Measurements from ENCODE around the gene HDAC4.

Gene HDAC4

DNA sequence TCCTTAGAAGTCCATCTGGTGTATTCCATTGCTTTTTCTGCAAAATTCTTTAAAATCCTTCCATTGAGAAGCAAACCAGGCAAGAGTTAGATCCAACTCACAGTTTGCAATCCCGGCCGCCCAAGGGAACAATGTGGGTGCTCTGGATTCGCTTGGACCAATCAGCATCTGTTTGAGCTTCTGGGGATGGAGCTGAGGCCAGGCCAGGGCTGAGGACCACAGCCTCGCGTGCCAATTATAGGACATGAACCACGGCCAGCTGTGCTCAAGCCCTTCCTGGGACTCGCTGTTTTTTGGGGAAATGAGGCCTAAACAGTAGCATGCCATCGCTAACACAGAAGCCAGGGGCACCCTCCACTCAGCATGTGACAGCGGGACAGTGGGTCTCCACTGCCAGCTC lies 270.8 kb downstream of the HDAC4 start:
- Histone ChIP-seq H3K9ac (ENCODE audit: low read depth, low read length, poor library complexity, severe bottlenecking) (no peak overlapping the region), H3K27me3 (ENCODE audit: insufficient read depth, low read length, poor library complexity, severe bottlenecking) (no peaks in the 10 kb centered on the region), H3K9me3 (ENCODE audit: insufficient read depth, low read depth, low read length) (no peaks in the 10 kb centered on the region), H3K4me1 (ENCODE audit: insufficient read depth, low read length, poor library complexity, severe bottlenecking) (no peaks in the 10 kb centered on the region), H3K4me3 (ENCODE audit: low read length, poor library complexity, severe bottlenecking) (no peak overlapping the region), H4K20me1 (ENCODE audit: insufficient read depth, low read length, poor library complexity, severe bottlenecking) (no peaks in the 10 kb centered on the region), H3K4me2 (ENCODE audit: low read depth, low read length, poor library complexity, severe bottlenecking) (no peak overlapping the region), H3K9me2 (replicated peaks; ENCODE audit: low read depth, low read length) (no peaks in the 10 kb centered on the region), H3F3A (ENCODE audit: low read depth) (no peaks in the 10 kb centered on the region), H2AFZ (ENCODE audit: low read length) (no peak overlapping the region), H3K79me2 (ENCODE audit: insufficient read depth, low read length) (no peaks in the 10 kb centered on the region), H3K36me3 (ENCODE audit: insufficient read depth, low read length) (peaks cover 33% of the 10 kb centered on the region; the same call in 1 of the 2 replicates)
- TF ChIP-seq, protein P1, sequence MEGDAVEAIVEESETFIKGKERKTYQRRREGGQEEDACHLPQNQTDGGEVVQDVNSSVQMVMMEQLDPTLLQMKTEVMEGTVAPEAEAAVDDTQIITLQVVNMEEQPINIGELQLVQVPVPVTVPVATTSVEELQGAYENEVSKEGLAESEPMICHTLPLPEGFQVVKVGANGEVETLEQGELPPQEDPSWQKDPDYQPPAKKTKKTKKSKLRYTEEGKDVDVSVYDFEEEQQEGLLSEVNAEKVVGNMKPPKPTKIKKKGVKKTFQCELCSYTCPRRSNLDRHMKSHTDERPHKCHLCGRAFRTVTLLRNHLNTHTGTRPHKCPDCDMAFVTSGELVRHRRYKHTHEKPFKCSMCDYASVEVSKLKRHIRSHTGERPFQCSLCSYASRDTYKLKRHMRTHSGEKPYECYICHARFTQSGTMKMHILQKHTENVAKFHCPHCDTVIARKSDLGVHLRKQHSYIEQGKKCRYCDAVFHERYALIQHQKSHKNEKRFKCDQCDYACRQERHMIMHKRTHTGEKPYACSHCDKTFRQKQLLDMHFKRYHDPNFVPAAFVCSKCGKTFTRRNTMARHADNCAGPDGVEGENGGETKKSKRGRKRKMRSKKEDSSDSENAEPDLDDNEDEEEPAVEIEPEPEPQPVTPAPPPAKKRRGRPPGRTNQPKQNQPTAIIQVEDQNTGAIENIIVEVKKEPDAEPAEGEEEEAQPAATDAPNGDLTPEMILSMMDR (conservative IDR thresholded peaks at IDR 0.05; ENCODE audit: low read length) = no peak
- TF ChIP-seq EZH2phosphoT487 (IDR thresholded peaks at IDR 0.05; ENCODE audit: borderline replicate concordance) = no peak

DNA sequence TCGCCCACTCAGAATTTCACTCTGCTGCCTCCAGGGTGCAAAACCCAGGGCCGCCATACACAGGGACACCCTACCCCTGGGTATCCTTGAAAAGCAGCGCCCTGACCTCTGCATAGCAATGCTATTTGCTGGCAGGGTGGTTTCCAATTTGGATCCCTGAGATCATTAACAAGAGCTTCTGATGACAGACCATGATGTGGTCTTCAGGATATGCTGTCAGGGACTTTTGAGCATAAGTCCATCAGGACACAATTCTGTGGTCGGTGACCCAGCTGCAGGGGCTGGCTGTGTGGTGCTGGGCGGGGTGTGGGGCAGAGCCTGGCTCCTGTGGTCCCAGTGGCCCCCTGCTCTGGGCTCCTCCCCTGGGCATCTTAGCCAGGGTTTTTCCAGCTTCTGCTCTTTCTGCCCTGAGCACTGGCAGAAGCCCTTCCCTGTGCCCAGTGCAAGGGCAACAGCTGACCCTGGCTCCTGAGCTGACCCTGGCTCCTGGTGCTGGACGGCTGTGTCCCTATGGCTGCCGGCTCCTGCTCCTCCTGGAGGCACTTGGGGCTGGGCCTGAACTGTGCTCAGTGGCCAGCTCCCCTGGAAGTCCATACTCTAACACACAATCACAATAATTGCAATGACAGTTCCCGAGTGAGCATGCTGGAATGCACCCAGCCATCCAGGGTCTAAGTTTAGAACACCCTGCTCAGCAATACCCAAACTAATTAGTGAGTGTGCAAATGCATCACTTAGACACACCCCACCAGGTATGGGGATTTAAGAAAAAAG lies 271.5 kb downstream of the HDAC4 start:
- no peaks in the 10 kb centered on the region for H3K4me1 ChIP-seq (ENCODE audit: insufficient read depth, low read length, poor library complexity, severe bottlenecking)
- no peak overlapping the region for H3K4me3 ChIP-seq (ENCODE audit: low read length, poor library complexity, severe bottlenecking)
- H2AFZ ChIP-seq (ENCODE audit: low read length) = no peak overlapping the region
- H3F3A ChIP-seq (ENCODE audit: low read depth) = no peaks in the 10 kb centered on the region
- H3K9me2 ChIP-seq (replicated peaks; ENCODE audit: low read depth, low read length) = no peaks in the 10 kb centered on the region
- H3K9ac ChIP-seq (ENCODE audit: low read depth, low read length, poor library complexity, severe bottlenecking) = no peak overlapping the region
- H3K27me3 ChIP-seq (ENCODE audit: insufficient read depth, low read length, poor library complexity, severe bottlenecking) = no peaks in the 10 kb centered on the region
- TF ChIP-seq, protein P1 (conservative IDR thresholded peaks at IDR 0.05; ENCODE audit: low read length) = no peak
- no peak for TF ChIP-seq EZH2phosphoT487 (IDR thresholded peaks at IDR 0.05; ENCODE audit: borderline replicate concordance)
- H3K4me2 ChIP-seq (ENCODE audit: low read depth, low read length, poor library complexity, severe bottlenecking) = no peak overlapping the region
- no peaks in the 10 kb centered on the region for H3K9me3 ChIP-seq (ENCODE audit: insufficient read depth, low read depth, low read length)
- no peaks in the 10 kb centered on the region for H4K20me1 ChIP-seq (ENCODE audit: insufficient read depth, low read length, poor library complexity, severe bottlenecking)
- no peaks in the 10 kb centered on the region for H3K79me2 ChIP-seq (ENCODE audit: insufficient read depth, low read length)
- peaks cover 37% of the 10 kb centered on the region; the same call in 1 of the 2 replicates for H3K36me3 ChIP-seq (ENCODE audit: insufficient read depth, low read length)

DNA sequence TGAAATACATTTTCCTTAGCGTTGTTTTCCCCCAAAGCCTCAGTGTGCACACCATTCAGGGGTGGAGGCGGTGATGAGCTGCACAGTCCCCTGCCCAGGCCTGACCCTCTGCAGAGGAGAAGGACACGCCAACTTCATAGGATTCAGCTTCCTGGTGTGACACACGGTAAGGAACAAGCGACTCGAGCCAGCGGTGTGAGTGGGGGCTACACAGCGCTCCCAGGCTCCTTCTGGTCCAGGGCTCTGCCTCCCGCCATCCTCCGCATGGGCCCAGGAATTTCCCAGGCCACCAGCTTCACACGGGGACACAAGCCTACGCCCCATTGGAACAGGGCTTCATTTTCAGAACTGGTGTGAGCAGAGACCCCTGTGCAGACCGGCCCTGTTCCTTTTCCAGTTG lies 272.1 kb downstream of the HDAC4 start:
- no peaks in the 10 kb centered on the region for H4K20me1 ChIP-seq (ENCODE audit: insufficient read depth, low read length, poor library complexity, severe bottlenecking)
- H3K36me3 ChIP-seq (ENCODE audit: insufficient read depth, low read length) = peaks cover 38% of the 10 kb centered on the region; the same call in 1 of the 2 replicates

More for the DNA sequence above, 272.1 kb downstream of the HDAC4 start:
- Histone ChIP-seq H3K4me2 (ENCODE audit: low read depth, low read length, poor library complexity, severe bottlenecking) (no peak overlapping the region), H3K4me3 (ENCODE audit: low read length, poor library complexity, severe bottlenecking) (no peak overlapping the region), H3K27me3 (ENCODE audit: insufficient read depth, low read length, poor library complexity, severe bottlenecking) (no peaks in the 10 kb centered on the region), H2AFZ (ENCODE audit: low read length) (no peak overlapping the region), H3K9me2 (replicated peaks; ENCODE audit: low read depth, low read length) (no peaks in the 10 kb centered on the region), H3K9me3 (ENCODE audit: insufficient read depth, low read depth, low read length) (no peaks in the 10 kb centered on the region), H3F3A (ENCODE audit: low read depth) (no peaks in the 10 kb centered on the region), H3K9ac (ENCODE audit: low read depth, low read length, poor library complexity, severe bottlenecking) (no peak overlapping the region), H3K4me1 (ENCODE audit: insufficient read depth, low read length, poor library complexity, severe bottlenecking) (no peaks in the 10 kb centered on the region), H3K79me2 (ENCODE audit: insufficient read depth, low read length) (no peaks in the 10 kb centered on the region)
- TF ChIP-seq EZH2phosphoT487 (IDR thresholded peaks at IDR 0.05; ENCODE audit: borderline replicate concordance) = no peak
- TF ChIP-seq, protein P1 (conservative IDR thresholded peaks at IDR 0.05; ENCODE audit: low read length) = no peak

Data from Loucy (cell line).